HL-60 (cell line): ENCODE measurements around the gene RIOK1.

ENCODE experiments used
- POLR2AphosphoS5 ChIP-seq: IDR thresholded peaks from 2 replicates; pipeline ENCODE4 v1.6.1; 2012; ENCODE audit warnings: low read depth
- REST ChIP-seq: IDR thresholded peaks from 2 replicates; pipeline ENCODE4 v1.6.1; 2012; ENCODE audit warnings: low read depth; ENCODE audit not compliant: insufficient replicate concordance

GRCh38 chr6:7449018-7449417, 59.4 kb downstream of the RIOK1 start:
- no peak for TF ChIP-seq REST
- no peak for TF ChIP-seq POLR2AphosphoS5
